OCI-LY7 (cell line): Measurements from ENCODE around the gene ABI2. TPM values are rescaled to one million over a fixed set of nuclear protein-coding genes. Genes with fewer than 3 reads are reported as not detected.

Experiments used
- BruUV-seq: library from RNA; stranded (reverse); fragments of 400-500 nt; replicated peaks from 2 replicates; lab custom pipeline; 2021; lab: Mats Ljungman, UMichigan
- CTCF ChIA-PET: fragments of 300-600 bp; sonication (Branson Sonifier 250); formaldehyde crosslinking; loops from one replicate; lab custom pipeline; 2022; ENCODE audit warnings: antibody characterized with exemption; ENCODE audit not compliant: unreplicated experiment; lab: Charles Lee
- POLR2A ChIA-PET: fragments of 300-600 bp; sonication (Branson Sonifier 250); formaldehyde crosslinking; loops from one replicate; lab custom pipeline; 2022; ENCODE audit warnings: antibody characterized with exemption; lab: Charles Lee
- DNase-seq: peaks from one replicate; pipeline ENCODE4 v3.0.0-alpha.2; 2015; ENCODE audit warnings: low spot score
- H2AFZ ChIP-seq: fragments of 200-600 bp; sonication (generic), shearing (Covaris generic); 2 replicates; pipeline ENCODE4 v1.6.1; 2014; ENCODE audit warnings: mild to moderate bottlenecking, antibody characterized with exemption, low read length, moderate library complexity
- H3K27ac ChIP-seq: fragments of 200-600 bp; sonication (generic); 2 replicates; pipeline ENCODE4 v1.5.1; 2014; ENCODE audit warnings: mixed run types, low read depth, mild to moderate bottlenecking, moderate library complexity, low read length, inconsistent platforms; ENCODE audit not compliant: poor library complexity, severe bottlenecking
- H3K36me3 ChIP-seq: fragments of 200-600 bp; sonication (generic); 2 replicates; pipeline ENCODE4 v1.6.1; 2014; ENCODE audit warnings: mild to moderate bottlenecking, antibody characterized with exemption, low read length, moderate library complexity, mixed read lengths; ENCODE audit not compliant: insufficient read depth
- H3K4me1 ChIP-seq: fragments of 200-600 bp; sonication (generic); 2 replicates; pipeline ENCODE4 v1.5.1; 2014; ENCODE audit warnings: mild to moderate bottlenecking, low read length; ENCODE audit not compliant: insufficient read depth, poor library complexity, severe bottlenecking
- H3K4me2 ChIP-seq: fragments of 200-600 bp; sonication (generic); 2 replicates; pipeline ENCODE4 v1.6.1; 2014; ENCODE audit warnings: mild to moderate bottlenecking, low read length
- H3K4me3 ChIP-seq: fragments of 200-600 bp; sonication (generic); 2 replicates; pipeline ENCODE4 v1.5.1; 2014; ENCODE audit warnings: mild to moderate bottlenecking, low read depth, low read length; ENCODE audit not compliant: poor library complexity, severe bottlenecking
- H3K79me2 ChIP-seq: fragments of 200-600 bp; sonication (generic); 2 replicates; pipeline ENCODE4 v1.6.1; 2016; ENCODE audit warnings: low read depth, mild to moderate bottlenecking, low read length, moderate library complexity, mixed read lengths; ENCODE audit not compliant: insufficient read depth
- H3K9me2 ChIP-seq: fragments of 200-600 bp; sonication (generic); 2 replicates; pipeline ENCODE4 v1.6.1; 2016; ENCODE audit warnings: mild to moderate bottlenecking, low read length, mixed read lengths; ENCODE audit not compliant: insufficient read depth
- H3K9me3 ChIP-seq: fragments of 200-600 bp; sonication (generic); 2 replicates; pipeline ENCODE4 v1.6.1; 2014; ENCODE audit warnings: mild to moderate bottlenecking, mixed run types, low read length, mixed read lengths
- H4K20me1 ChIP-seq: fragments of 200-600 bp; sonication (generic); 2 replicates; pipeline ENCODE4 v1.6.1; 2014; ENCODE audit warnings: mild to moderate bottlenecking, antibody characterized with exemption, low read length, moderate library complexity, mixed read lengths; ENCODE audit not compliant: insufficient read depth
- CTCF ChIP-seq: fragments of 200-600 bp; sonication (generic); conservative IDR thresholded peaks from 2 replicates; pipeline ENCODE4 v1.5.1; 2014; ENCODE audit warnings: mild to moderate bottlenecking, antibody characterized with exemption, low read length, moderate library complexity, mixed read lengths
- EZH2phosphoT487 ChIP-seq: fragments of 200-600 bp; sonication (generic); IDR thresholded peaks from 2 replicates; pipeline ENCODE4 v1.6.1; 2018; ENCODE audit warnings: low read depth, borderline replicate concordance, mild to moderate bottlenecking, mixed run types, antibody characterized with exemption, low read length, moderate library complexity, mixed read lengths
- intact Hi-C: fragments of 100-400 bp; cut with micrococcal nuclease; formaldehyde crosslinking; loops from one replicate; pipeline ENCODE4 v1.10.0; 2022; ENCODE audit not compliant: unreplicated experiment
- total RNA-seq, 2 experiments: library from RNA; depleted of rRNA in 1 of 2; stranded (reverse); fragments of >200 nt in 1 of 2; shearing (Covaris generic) in 1 of 2; gene quantifications; 2 replicates each; pipeline ENCODE4 v1.2.3, GENCODE V29; 2014 to 2022

Gene ABI2
- total RNA-seq, 2 experiments from 2014 or later: 37.9 to 64.6 TPM

GRCh38 chr2:203280428-203281064 lies 47.6 kb upstream of the ABI2 start:
- Histone ChIP-seq H3K9me3 (no peaks in the 10 kb centered on the region), H2AFZ (no peak overlapping the region), H3K27ac (no peak overlapping the region), H3K4me2 (no peak overlapping the region), H3K79me2 (no peaks in the 10 kb centered on the region), H3K36me3 (peaks cover 74% of the 10 kb centered on the region), H4K20me1 (no peaks in the 10 kb centered on the region), H3K4me3 (no peak overlapping the region), H3K4me1 (no peaks in the 10 kb centered on the region), H3K9me2 (no peaks in the 10 kb centered on the region)
- no TSS peak for BruUV-seq
- CTCF ChIA-PET: no interaction called here
- TF ChIP-seq CTCF (no peak), EZH2phosphoT487 (no peak)
- intact Hi-C loops: no loop called here
- no peak for DNase-seq
- POLR2A ChIA-PET: interaction anchor here (0.5 to 1.1 kb wide), 2 partner anchors 13 to 14 kb away, joined by 3 read pairs; no protein-coding TSS in a partner anchor

GRCh38 chr2:203282101-203282500 lies 46.1 kb upstream of the ABI2 start:
- Histone ChIP-seq H3K4me3 (no peak overlapping the region), H3K27ac (no peak overlapping the region), H2AFZ (no peak overlapping the region), H3K4me2 (no peak overlapping the region), H4K20me1 (no peaks in the 10 kb centered on the region), H3K9me2 (no peaks in the 10 kb centered on the region), H3K9me3 (no peaks in the 10 kb centered on the region), H3K36me3 (peaks cover 81% of the 10 kb centered on the region), H3K4me1 (no peaks in the 10 kb centered on the region), H3K79me2 (no peaks in the 10 kb centered on the region)
- no peak for DNase-seq
- TF ChIP-seq CTCF (no peak), EZH2phosphoT487 (no peak)
- intact Hi-C loops: no loop called here
- ChIA-PET CTCF (no interaction called here), POLR2A (interaction anchor here (0.5 to 1.0 kb wide), 4 partner anchors 9 to 110 kb away, joined by 3 read pairs; no protein-coding TSS in a partner anchor)
- no TSS peak for BruUV-seq

GRCh38 chr2:203286532-203286931 lies 41.7 kb upstream of the ABI2 start:
- Histone ChIP-seq H3K36me3 (peaks cover 69% of the 10 kb centered on the region), H3K4me2 (no peak overlapping the region), H3K4me3 (no peak overlapping the region), H4K20me1 (no peaks in the 10 kb centered on the region), H3K27ac (no peak overlapping the region), H3K79me2 (no peaks in the 10 kb centered on the region), H3K9me3 (no peaks in the 10 kb centered on the region), H3K4me1 (no peaks in the 10 kb centered on the region), H2AFZ (no peak overlapping the region), H3K9me2 (no peaks in the 10 kb centered on the region)
- no peak for DNase-seq
- BruUV-seq: no TSS peak
- ChIA-PET POLR2A (no interaction called here), CTCF (no interaction called here)
- intact Hi-C loops: no loop called here
- TF ChIP-seq CTCF (no peak), EZH2phosphoT487 (no peak)
